ENCODE data around the gene GRID1. TPM values are rescaled to one million over a fixed set of nuclear protein-coding genes. Genes with fewer than 3 reads are reported as not detected.

Gene GRID1
- total RNA-seq, 1 experiment from 2014 or later: 5.6 TPM

DNA sequence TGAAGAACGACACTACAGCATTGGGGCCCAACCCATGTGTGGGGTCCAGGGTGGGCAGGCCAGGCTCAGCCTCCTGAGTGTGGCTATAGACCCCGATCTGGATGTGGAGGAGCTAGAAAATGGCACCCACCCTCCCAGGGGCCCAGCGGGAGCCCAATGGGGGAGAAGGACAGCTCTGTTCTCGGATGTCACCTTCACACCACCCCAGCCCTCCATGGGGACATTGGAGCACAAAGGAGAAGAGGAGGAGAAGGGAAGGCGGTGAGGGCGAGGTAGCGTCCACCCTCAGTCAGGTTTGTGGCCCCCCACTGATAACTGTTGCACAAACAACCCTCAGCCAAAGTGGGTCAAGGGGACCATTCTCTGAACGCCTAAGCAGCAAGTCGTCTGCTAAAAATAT lies 509.3 kb downstream of the GRID1 start:
- intact Hi-C loops (cut with micrococcal nuclease): no loop called here
- ATAC-seq (no peak), DNase-seq (ENCODE audit: low read depth, low spot score) (no peak)
- Histone ChIP-seq H3K9me2 (ENCODE audit: insufficient read depth) (no peaks in the 10 kb centered on the region), H3K36me3 (ENCODE audit: control insufficient read depth in 1 of 2, insufficient read depth in 2 of 2, low read length in 2 of 2) (no peaks in the 10 kb centered on the region), H3K79me2 (ENCODE audit: insufficient read depth, low read length) (no peaks in the 10 kb centered on the region), H3K9me3 (ENCODE audit: control insufficient read depth in 1 of 2, insufficient read depth in 1 of 2, low read depth in 1 of 2, low read length in 2 of 2) (no peaks in the 10 kb centered on the region), H3K9ac (ENCODE audit: low read length) (no peak overlapping the region), H3K27ac (ENCODE audit: low read depth, low read length) (no peak overlapping the region), H3K27me3 (ENCODE audit: insufficient read depth, low read length) (no peaks in the 10 kb centered on the region), H3K4me1 (ENCODE audit: control insufficient read depth in 1 of 2, insufficient read depth in 2 of 2, low read length in 2 of 2) (no peaks in the 10 kb centered on the region), H3K4me3 (replicated peaks in 1 of 2; ENCODE audit: low read depth in 1 of 2, low read length in 2 of 2) (no peak overlapping the region), H2AFZ (ENCODE audit: low read depth, low read length, poor library complexity, severe bottlenecking) (no peak overlapping the region), H4K20me1 (ENCODE audit: insufficient read depth) (no peaks in the 10 kb centered on the region), H3K4me2 (ENCODE audit: low read length) (no peak overlapping the region)
- BruUV-seq (replicated peaks): no TSS peak
- ChIA-PET POLR2A (no interaction called here), RAD21 (ENCODE audit: low non-redundant PET in 1 of 2, low total read pairs in 2 of 2, uncharacterized antibody in 2 of 2, unreplicated experiment in 2 of 2) (no interaction called here), CTCF (no interaction called here)
- no peak for TF ChIP-seq SRF (IDR thresholded peaks at IDR 0.05; ENCODE audit: low read depth)
- TF ChIP-seq EZH2 (IDR thresholded peaks at IDR 0.05): no peak
- no peak for TF ChIP-seq FOSL1 (IDR thresholded peaks at IDR 0.05; ENCODE audit: low read depth)
- no peak for TF ChIP-seq POLR2A (IDR thresholded peaks at IDR 0.05; ENCODE audit: borderline replicate concordance, extremely low read depth, insufficient read depth, insufficient read length)
- no peak for TF ChIP-seq CEBPB (IDR thresholded peaks at IDR 0.05; ENCODE audit: low read depth)
- TF ChIP-seq SP1 (IDR thresholded peaks at IDR 0.05; ENCODE audit: low read depth): no peak
- TF ChIP-seq SIN3A (IDR thresholded peaks at IDR 0.05; ENCODE audit: low read depth): no peak
- no peak for TF ChIP-seq EZH2phosphoT487 (IDR thresholded peaks at IDR 0.05; ENCODE audit: borderline replicate concordance)
- no peak for TF ChIP-seq POLR2AphosphoS5 (IDR thresholded peaks at IDR 0.05; ENCODE audit: low read depth, low read length)
- no peak for TF ChIP-seq CBX3 (IDR thresholded peaks at IDR 0.05; ENCODE audit: low read depth)
- TF ChIP-seq TCF7L2 (IDR thresholded peaks at IDR 0.05; ENCODE audit: borderline replicate concordance, extremely low read depth, insufficient read depth, insufficient read length): no peak
- TF ChIP-seq, protein P1, sequence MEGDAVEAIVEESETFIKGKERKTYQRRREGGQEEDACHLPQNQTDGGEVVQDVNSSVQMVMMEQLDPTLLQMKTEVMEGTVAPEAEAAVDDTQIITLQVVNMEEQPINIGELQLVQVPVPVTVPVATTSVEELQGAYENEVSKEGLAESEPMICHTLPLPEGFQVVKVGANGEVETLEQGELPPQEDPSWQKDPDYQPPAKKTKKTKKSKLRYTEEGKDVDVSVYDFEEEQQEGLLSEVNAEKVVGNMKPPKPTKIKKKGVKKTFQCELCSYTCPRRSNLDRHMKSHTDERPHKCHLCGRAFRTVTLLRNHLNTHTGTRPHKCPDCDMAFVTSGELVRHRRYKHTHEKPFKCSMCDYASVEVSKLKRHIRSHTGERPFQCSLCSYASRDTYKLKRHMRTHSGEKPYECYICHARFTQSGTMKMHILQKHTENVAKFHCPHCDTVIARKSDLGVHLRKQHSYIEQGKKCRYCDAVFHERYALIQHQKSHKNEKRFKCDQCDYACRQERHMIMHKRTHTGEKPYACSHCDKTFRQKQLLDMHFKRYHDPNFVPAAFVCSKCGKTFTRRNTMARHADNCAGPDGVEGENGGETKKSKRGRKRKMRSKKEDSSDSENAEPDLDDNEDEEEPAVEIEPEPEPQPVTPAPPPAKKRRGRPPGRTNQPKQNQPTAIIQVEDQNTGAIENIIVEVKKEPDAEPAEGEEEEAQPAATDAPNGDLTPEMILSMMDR (IDR thresholded peaks at IDR 0.05 in 2 of 3, conservative IDR thresholded peaks at IDR 0.05 in 1 of 3; ENCODE audit: borderline replicate concordance in 1 of 3, insufficient read depth in 1 of 3, low read depth in 2 of 3, low read length in 2 of 3): no peak
- no peak for TF ChIP-seq ZFX (IDR thresholded peaks at IDR 0.05)
- no peak for TF ChIP-seq EGR1 (IDR thresholded peaks at IDR 0.05; ENCODE audit: low read depth)
- TF ChIP-seq, protein P2, sequence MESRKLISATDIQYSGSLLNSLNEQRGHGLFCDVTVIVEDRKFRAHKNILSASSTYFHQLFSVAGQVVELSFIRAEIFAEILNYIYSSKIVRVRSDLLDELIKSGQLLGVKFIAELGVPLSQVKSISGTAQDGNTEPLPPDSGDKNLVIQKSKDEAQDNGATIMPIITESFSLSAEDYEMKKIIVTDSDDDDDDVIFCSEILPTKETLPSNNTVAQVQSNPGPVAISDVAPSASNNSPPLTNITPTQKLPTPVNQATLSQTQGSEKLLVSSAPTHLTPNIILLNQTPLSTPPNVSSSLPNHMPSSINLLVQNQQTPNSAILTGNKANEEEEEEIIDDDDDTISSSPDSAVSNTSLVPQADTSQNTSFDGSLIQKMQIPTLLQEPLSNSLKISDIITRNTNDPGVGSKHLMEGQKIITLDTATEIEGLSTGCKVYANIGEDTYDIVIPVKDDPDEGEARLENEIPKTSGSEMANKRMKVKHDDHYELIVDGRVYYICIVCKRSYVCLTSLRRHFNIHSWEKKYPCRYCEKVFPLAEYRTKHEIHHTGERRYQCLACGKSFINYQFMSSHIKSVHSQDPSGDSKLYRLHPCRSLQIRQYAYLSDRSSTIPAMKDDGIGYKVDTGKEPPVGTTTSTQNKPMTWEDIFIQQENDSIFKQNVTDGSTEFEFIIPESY (IDR thresholded peaks at IDR 0.05; ENCODE audit: extremely low read depth, insufficient replicate concordance, low read length): no peak
- TF ChIP-seq, protein P3, sequence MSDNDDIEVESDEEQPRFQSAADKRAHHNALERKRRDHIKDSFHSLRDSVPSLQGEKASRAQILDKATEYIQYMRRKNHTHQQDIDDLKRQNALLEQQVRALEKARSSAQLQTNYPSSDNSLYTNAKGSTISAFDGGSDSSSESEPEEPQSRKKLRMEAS (IDR thresholded peaks at IDR 0.05): no peak

Measured in HCT116 (cell line).